C4-2B (cell line): ENCODE results near the gene SLC25A21.

ENCODE experiments used
- CTCF ChIP-seq: fragments of 450-650 bp; conservative IDR thresholded peaks from 2 replicates; pipeline ENCODE4 v1.5.1; 2017; ENCODE audit warnings: mild to moderate bottlenecking
- ZFX ChIP-seq: fragments of 450-650 bp; IDR thresholded peaks from 2 replicates; pipeline ENCODE4 v1.6.1; 2017

GRCh38 chr14:37170993-37171392, 1.4 kb downstream of the SLC25A21 start:
- TF ChIP-seq CTCF (no peak), ZFX (no peak)
